ENCODE measurements around the gene CGB1.
A peak's percentile ranks its signal among the peaks of the same experiment; 100 is the strongest.

The CGB1 gene

GRCh38 chr19:49017041-49017665 is 19.5 kb downstream of the CGB1 start, which contains the start of gene LHB:
Gene LHB (minus strand): TSS chr19:49017091. CDS start chr19:49017081, 10 bp downstream.
- H2AFZ ChIP-seq (ENCODE audit: low read depth): peak within 1 kb of the TSS; percentile 14; the same call in 1 of the 2 replicates
- H3K79me2 ChIP-seq (ENCODE audit: insufficient read depth, low read depth): no peaks in the 10 kb centered on the region
- H3K27me3 ChIP-seq (ENCODE audit: insufficient read depth, low read depth): peaks cover 29% of the 10 kb centered on the region
- no peak within 1 kb of the TSS for H3K27ac ChIP-seq
- peak within 1 kb of the TSS; percentile 73 for H3K4me2 ChIP-seq
- TF ChIP-seq, protein P1, sequence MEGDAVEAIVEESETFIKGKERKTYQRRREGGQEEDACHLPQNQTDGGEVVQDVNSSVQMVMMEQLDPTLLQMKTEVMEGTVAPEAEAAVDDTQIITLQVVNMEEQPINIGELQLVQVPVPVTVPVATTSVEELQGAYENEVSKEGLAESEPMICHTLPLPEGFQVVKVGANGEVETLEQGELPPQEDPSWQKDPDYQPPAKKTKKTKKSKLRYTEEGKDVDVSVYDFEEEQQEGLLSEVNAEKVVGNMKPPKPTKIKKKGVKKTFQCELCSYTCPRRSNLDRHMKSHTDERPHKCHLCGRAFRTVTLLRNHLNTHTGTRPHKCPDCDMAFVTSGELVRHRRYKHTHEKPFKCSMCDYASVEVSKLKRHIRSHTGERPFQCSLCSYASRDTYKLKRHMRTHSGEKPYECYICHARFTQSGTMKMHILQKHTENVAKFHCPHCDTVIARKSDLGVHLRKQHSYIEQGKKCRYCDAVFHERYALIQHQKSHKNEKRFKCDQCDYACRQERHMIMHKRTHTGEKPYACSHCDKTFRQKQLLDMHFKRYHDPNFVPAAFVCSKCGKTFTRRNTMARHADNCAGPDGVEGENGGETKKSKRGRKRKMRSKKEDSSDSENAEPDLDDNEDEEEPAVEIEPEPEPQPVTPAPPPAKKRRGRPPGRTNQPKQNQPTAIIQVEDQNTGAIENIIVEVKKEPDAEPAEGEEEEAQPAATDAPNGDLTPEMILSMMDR (conservative IDR thresholded peaks at IDR 0.05; ENCODE audit: low read depth, low read length): no peak
- no peaks in the 10 kb centered on the region for H3K4me1 ChIP-seq (ENCODE audit: low read depth, poor library complexity, severe bottlenecking)
- H3K36me3 ChIP-seq (ENCODE audit: insufficient read depth): no peaks in the 10 kb centered on the region
- no peak within 1 kb of the TSS for H3K4me3 ChIP-seq (IDR thresholded peaks at IDR 0.05; ENCODE audit: insufficient read depth, low read depth, low read length)
- no peak within 1 kb of the TSS for H3K9ac ChIP-seq
- no peaks in the 10 kb centered on the region for H4K20me1 ChIP-seq (ENCODE audit: insufficient read depth)

DNA sequence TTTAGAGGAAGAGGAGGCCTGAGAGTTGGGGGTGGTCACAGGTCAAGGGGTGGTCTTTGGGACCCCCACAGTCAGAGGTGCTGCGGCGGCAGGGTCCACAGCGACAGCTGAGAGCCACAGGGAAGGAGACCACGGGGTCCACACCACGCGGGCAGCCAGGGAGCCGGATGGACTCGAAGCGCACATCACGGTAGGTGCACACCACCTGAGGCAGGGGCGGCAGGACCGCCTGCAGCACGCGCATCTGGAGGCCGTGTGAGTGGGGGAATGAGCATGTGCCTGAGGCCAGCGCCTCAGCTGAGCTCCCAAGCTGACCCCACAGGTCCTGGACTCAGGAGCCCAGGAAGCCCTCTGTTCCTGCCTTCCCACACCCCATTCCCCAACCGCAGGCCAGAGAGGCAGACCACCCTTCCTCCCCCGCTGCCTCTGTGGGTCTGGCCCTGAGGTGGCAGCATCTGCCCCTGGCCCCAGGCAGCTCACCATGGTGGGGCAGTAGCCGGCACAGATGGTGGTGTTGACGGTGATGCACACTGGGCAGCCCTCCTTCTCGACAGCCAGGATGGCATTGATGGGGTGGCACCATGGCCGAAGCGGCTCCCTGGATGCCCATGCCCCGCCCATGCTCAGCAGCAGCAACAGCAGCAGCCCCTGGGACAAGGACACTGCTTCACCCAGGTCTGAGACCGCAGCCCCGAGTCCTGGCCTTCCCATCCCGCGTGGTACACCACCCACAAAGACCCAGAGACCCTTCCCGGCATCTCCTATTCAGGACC is 20.4 kb downstream of the CGB1 start:
- H3K9ac ChIP-seq: no peak overlapping the region
- H4K20me1 ChIP-seq (ENCODE audit: insufficient read depth): no peaks in the 10 kb centered on the region
- H3K27ac ChIP-seq: no peak overlapping the region
- H3K36me3 ChIP-seq (ENCODE audit: insufficient read depth): no peaks in the 10 kb centered on the region
- H3K79me2 ChIP-seq (ENCODE audit: insufficient read depth, low read depth): no peaks in the 10 kb centered on the region
- H3K4me1 ChIP-seq (ENCODE audit: low read depth, poor library complexity, severe bottlenecking): no peaks in the 10 kb centered on the region
- no peak overlapping the region for H3K4me3 ChIP-seq (IDR thresholded peaks at IDR 0.05; ENCODE audit: insufficient read depth, low read depth, low read length)
- no peak overlapping the region for H2AFZ ChIP-seq (ENCODE audit: low read depth)
- TF ChIP-seq, protein P1 (conservative IDR thresholded peaks at IDR 0.05; ENCODE audit: low read depth, low read length): no peak
- peaks cover 26% of the 10 kb centered on the region for H3K27me3 ChIP-seq (ENCODE audit: insufficient read depth, low read depth)
- H3K4me2 ChIP-seq: no peak overlapping the region

GRCh38 chr19:49014870-49015255 is 21.8 kb downstream of the CGB1 start:
- H3K4me3 ChIP-seq (IDR thresholded peaks at IDR 0.05; ENCODE audit: insufficient read depth, low read depth, low read length): no peak overlapping the region
- no peak overlapping the region for H3K27ac ChIP-seq
- TF ChIP-seq, protein P1 (conservative IDR thresholded peaks at IDR 0.05; ENCODE audit: low read depth, low read length): no peak
- H4K20me1 ChIP-seq (ENCODE audit: insufficient read depth): no peaks in the 10 kb centered on the region
- H3K9ac ChIP-seq: no peak overlapping the region
- H3K4me2 ChIP-seq: no peak overlapping the region
- H3K4me1 ChIP-seq (ENCODE audit: low read depth, poor library complexity, severe bottlenecking): no peaks in the 10 kb centered on the region
- peaks cover 13% of the 10 kb centered on the region for H3K27me3 ChIP-seq (ENCODE audit: insufficient read depth, low read depth)
- no peaks in the 10 kb centered on the region for H3K79me2 ChIP-seq (ENCODE audit: insufficient read depth, low read depth)
- H3K36me3 ChIP-seq (ENCODE audit: insufficient read depth): no peaks in the 10 kb centered on the region
- H2AFZ ChIP-seq (ENCODE audit: low read depth): no peak overlapping the region

DNA sequence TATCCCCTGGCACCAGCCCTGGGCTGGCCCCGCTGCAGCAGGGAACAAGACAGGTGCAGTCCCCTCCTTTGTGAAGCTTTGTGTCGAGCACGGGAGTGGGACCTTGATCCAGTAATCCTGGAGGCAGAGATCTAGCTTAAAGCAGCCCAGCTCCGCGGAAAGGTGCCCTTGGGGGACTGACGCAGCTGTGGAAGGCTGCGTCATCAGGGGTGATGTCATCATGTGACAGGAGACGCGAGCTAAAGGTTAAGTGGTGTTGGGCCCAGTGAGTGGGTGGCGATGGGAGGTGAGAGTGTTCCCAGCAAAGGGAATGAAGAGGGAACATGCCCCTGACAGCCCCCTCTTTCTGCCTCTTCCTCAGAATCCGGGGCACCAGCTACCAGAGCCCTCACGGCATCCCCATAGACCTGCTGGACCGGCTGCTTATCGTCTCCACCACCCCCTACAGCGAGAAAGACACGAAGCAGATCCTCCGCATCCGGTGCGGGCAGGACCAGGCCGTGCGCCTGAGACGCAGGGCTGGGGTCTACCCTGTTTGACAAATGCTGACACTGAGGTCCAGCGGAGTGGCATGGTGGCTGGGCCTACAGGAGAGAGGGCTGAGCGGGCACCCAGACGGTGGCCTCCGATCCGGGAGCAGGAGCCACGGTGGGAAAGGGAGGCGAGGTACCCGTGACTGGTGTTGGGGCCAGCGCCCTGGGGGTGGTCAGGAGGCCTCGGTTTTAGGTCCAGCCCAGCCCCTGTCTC is 22.4 kb downstream of the CGB1 start:
- H3K9ac ChIP-seq: no peak overlapping the region
- no peak overlapping the region for H3K27ac ChIP-seq
- no peak overlapping the region for H2AFZ ChIP-seq (ENCODE audit: low read depth)
- H3K4me3 ChIP-seq (IDR thresholded peaks at IDR 0.05; ENCODE audit: insufficient read depth, low read depth, low read length): no peak overlapping the region
- TF ChIP-seq, protein P1 (conservative IDR thresholded peaks at IDR 0.05; ENCODE audit: low read depth, low read length): no peak
- H3K79me2 ChIP-seq (ENCODE audit: insufficient read depth, low read depth): no peaks in the 10 kb centered on the region
- H3K27me3 ChIP-seq (ENCODE audit: insufficient read depth, low read depth): peaks cover 13% of the 10 kb centered on the region
- no peaks in the 10 kb centered on the region for H3K4me1 ChIP-seq (ENCODE audit: low read depth, poor library complexity, severe bottlenecking)
- H4K20me1 ChIP-seq (ENCODE audit: insufficient read depth): no peaks in the 10 kb centered on the region
- H3K36me3 ChIP-seq (ENCODE audit: insufficient read depth): no peaks in the 10 kb centered on the region
- no peak overlapping the region for H3K4me2 ChIP-seq

Measured in KMS-11 (cell line).